ENCODE results near the gene FAM135A. TPM values are rescaled to one million over a fixed set of nuclear protein-coding genes. Genes with fewer than 3 reads are reported as not detected.

FAM135A gene
- total and polyA plus RNA-seq, 2 of the 13 experiments (the other 11 are each of a cell fraction or from before 2014, with no cell fraction given), result 26.9 to 31.5 TPM

DNA sequence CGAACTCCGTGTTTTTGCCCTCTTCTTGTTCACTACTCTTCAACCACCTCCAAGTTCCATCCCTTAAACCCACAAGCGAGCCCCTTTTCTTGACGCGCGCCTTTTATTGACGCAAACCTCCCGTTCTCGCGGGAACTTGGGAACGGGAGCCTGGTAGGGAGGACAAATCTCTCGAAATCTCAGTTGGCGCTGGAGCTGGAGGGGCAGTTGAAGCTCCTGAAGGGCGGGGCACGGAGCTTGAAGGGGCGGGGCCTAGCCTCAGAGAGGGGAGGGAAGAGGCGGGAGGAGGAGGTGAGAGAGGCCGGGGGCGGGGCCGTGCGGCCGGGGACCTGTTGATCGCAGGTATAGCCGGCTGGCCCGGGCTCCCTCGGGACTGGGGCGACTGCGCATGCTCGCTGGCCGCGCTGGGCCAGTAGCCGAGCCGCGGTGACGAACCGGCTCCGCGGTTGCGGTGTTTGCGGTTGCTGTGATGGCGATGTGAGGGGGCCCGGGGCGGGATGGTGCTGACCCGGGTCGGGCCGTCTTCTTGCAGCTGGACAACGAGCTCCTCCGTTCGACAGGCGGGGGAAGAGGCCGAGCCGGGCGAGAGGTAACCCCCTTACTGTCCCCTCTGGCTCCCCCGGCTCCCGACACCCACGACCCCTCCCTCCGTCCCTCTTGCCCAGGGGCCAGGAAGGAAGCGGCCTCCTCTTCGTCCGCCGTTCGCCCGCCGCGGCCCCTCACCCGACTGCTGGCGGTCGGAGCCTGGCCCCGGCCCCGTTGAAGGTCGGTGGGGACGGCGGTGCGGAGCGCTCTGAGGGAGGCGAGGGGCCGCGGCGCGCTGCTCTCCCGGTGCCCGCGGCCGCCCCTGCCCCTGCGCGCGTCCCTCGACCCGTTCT, at the start of gene FAM135A (continued):
- TF ChIP-seq, protein P1, sequence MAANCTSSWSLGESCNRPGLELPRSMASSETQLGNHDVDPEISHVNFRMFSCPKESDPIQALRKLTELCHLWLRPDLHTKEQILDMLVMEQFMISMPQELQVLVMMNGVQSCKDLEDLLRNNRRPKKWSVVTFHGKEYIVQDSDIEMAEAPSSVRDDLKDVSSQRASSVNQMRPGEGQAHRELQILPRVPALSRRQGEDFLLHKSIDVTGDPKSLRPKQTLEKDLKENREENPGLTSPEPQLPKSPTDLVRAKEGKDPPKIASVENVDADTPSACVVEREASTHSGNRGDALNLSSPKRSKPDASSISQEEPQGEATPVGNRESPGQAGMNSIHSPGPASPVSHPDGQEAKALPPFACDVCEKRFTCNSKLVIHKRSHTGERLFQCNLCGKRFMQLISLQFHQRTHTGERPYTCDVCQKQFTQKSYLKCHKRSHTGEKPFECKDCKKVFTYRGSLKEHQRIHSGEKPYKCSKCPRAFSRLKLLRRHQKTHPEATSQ (CRISPR knock-in tag; IDR thresholded peaks at IDR 0.05; ENCODE audit: borderline replicate concordance), result peak; percentile 98; the same call in 1 of the 2 replicates
- TF ChIP-seq SIN3A (IDR thresholded peaks at IDR 0.05; ENCODE audit: borderline replicate concordance, low read depth, low read length) (peak; percentile 62; the same call in 1 of the 2 replicates), HNRNPH1 (optimal IDR thresholded peaks at IDR 0.05; ENCODE audit: low read depth, low read length) (peak; percentile 92), ZNF773 (CRISPR knock-in tag; IDR thresholded peaks at IDR 0.05; ENCODE audit: borderline replicate concordance) (peak; percentile 61; the same call in 1 of the 2 replicates), NFKB2 (CRISPR knock-in tag; IDR thresholded peaks at IDR 0.05; ENCODE audit: borderline replicate concordance) (no peak; the same call in 1 of the 2 replicates), MED8 (CRISPR knock-in tag; IDR thresholded peaks at IDR 0.05; ENCODE audit: insufficient replicate concordance) (peak; percentile 59), POLR2AphosphoS5 (IDR thresholded peaks at IDR 0.05; ENCODE audit: low read depth, low read length) (peak; percentile 97), PHF8 (CRISPR knock-in tag; IDR thresholded peaks at IDR 0.05) (peak; percentile 82), SP5 (CRISPR knock-in tag; IDR thresholded peaks at IDR 0.05; ENCODE audit: borderline replicate concordance, low read depth) (peak; percentile 56; the same call in 1 of the 2 replicates), SRF (IDR thresholded peaks at IDR 0.05; ENCODE audit: low read depth, low read length) (peak; percentile 53; the same call in 1 of the 2 replicates), TARDBP (CRISPR knock-in tag; IDR thresholded peaks at IDR 0.05) (no peak), ZNF776 (CRISPR knock-in tag; IDR thresholded peaks at IDR 0.05) (no peak; the same call in 1 of the 2 replicates), ZNF589 (CRISPR knock-in tag; conservative IDR thresholded peaks at IDR 0.05) (0 out of 2 replicates have a peak, but pooled peaks have one; percentile 2), BRD4 (CRISPR knock-in tag; IDR thresholded peaks at IDR 0.05) (peak; percentile 12; the same call in 1 of the 2 replicates), KAT8 (CRISPR knock-in tag; IDR thresholded peaks at IDR 0.05) (peak; percentile 97), ZNF138 (CRISPR knock-in tag; IDR thresholded peaks at IDR 0.05; ENCODE audit: low read depth) (no peak), CBFB (CRISPR knock-in tag; IDR thresholded peaks at IDR 0.05) (peak; percentile 34; the same call in 1 of the 2 replicates), NONO (IDR thresholded peaks at IDR 0.05) (no peak), NONO (CRISPR knock-in tag; conservative IDR thresholded peaks at IDR 0.05) (peak; percentile 47), HES4 (CRISPR knock-in tag; IDR thresholded peaks at IDR 0.05; ENCODE audit: borderline replicate concordance) (0 out of 2 replicates have a peak, but pooled peaks have one; percentile 52), ZNF337 (CRISPR knock-in tag; IDR thresholded peaks at IDR 0.05; ENCODE audit: borderline replicate concordance, low read depth) (0 out of 2 replicates have a peak, but pooled peaks have one; percentile 31), ZNF703 (CRISPR knock-in tag; IDR thresholded peaks at IDR 0.05; ENCODE audit: borderline replicate concordance) (peak; percentile 60; the same call in 1 of the 2 replicates), PHF5A (CRISPR knock-in tag; IDR thresholded peaks at IDR 0.05; ENCODE audit: low read depth, unreplicated experiment) (no peak), ZNF883 (CRISPR knock-in tag; IDR thresholded peaks at IDR 0.05; ENCODE audit: not compliant biosample characterization) (peak; percentile 38), KLF12 (CRISPR knock-in tag; IDR thresholded peaks at IDR 0.05; ENCODE audit: borderline replicate concordance) (0 out of 2 replicates have a peak, but pooled peaks have one; percentile 44), TAF1 (CRISPR knock-in tag; IDR thresholded peaks at IDR 0.05) (peak; percentile 75; the same call in 1 of the 2 replicates), NRL (CRISPR knock-in tag; IDR thresholded peaks at IDR 0.05; ENCODE audit: borderline replicate concordance) (peak; percentile 55; the same call in 1 of the 2 replicates), TBL1XR1 (IDR thresholded peaks at IDR 0.05; ENCODE audit: borderline replicate concordance, low read length, partially characterized antibody) (peak; percentile 26)
- TF ChIP-seq, protein P2, sequence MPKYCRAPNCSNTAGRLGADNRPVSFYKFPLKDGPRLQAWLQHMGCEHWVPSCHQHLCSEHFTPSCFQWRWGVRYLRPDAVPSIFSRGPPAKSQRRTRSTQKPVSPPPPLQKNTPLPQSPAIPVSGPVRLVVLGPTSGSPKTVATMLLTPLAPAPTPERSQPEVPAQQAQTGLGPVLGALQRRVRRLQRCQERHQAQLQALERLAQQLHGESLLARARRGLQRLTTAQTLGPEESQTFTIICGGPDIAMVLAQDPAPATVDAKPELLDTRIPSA (CRISPR knock-in tag; IDR thresholded peaks at IDR 0.05; ENCODE audit: borderline replicate concordance), result no peak
